DND-41 (cell line): Measurements from ENCODE around the gene RTF1.

Experiments used
- ATAC-seq: fragments of 200-7000 bp; cut with Tn5 transposase; 3 replicates; pipeline ENCODE4 v1.9.1; 2021; ENCODE audit warnings: low read depth; ENCODE audit not compliant: insufficient read depth
- DNase-seq: peaks from one replicate; pipeline ENCODE4 v3.0.0-alpha.2; 2020
- H2AFZ ChIP-seq: 2 replicates; pipeline ENCODE4 v1.6.0; 2012; ENCODE audit warnings: low read depth, low read length
- H3K27ac ChIP-seq: 2 replicates; pipeline ENCODE4 v1.5.1; 2012; ENCODE audit warnings: low read length, inconsistent platforms
- H3K27me3 ChIP-seq: fragments of 200-600 bp; sonication (generic); 2 replicates; pipeline ENCODE4 v1.6.0; 2012; ENCODE audit warnings: low read length, mild to moderate bottlenecking, inconsistent platforms; ENCODE audit not compliant: insufficient read depth, poor library complexity
- H3K36me3 ChIP-seq: 2 replicates; pipeline ENCODE4 v1.5.1; 2012; ENCODE audit warnings: low read length, inconsistent platforms; ENCODE audit not compliant: insufficient read depth
- H3K4me1 ChIP-seq: 2 replicates; pipeline ENCODE4 v1.5.1; 2012; ENCODE audit warnings: mild to moderate bottlenecking, low read length; ENCODE audit not compliant: insufficient read depth
- H3K4me2 ChIP-seq: 2 replicates; pipeline ENCODE4 v1.6.0; 2012; ENCODE audit warnings: mild to moderate bottlenecking, moderate library complexity, low read length, inconsistent platforms; ENCODE audit not compliant: insufficient read depth
- H3K4me3 ChIP-seq, 2 experiments: fragments of 200-600 bp in 1 of 2; shearing (Covaris generic) in 1 of 2; 2 replicates each; pipeline ENCODE4 v1.5.1; 2012 to 2016; ENCODE audit warnings: inconsistent platforms in 2 of 2, low read length in 2 of 2, mild to moderate bottlenecking in 2 of 2, low read depth in 1 of 2, moderate library complexity in 1 of 2
- H3K79me2 ChIP-seq: 2 replicates; pipeline ENCODE4 v1.6.0; 2012; ENCODE audit warnings: low read length, inconsistent platforms; ENCODE audit not compliant: insufficient read depth
- H3K9ac ChIP-seq: 2 replicates; pipeline ENCODE4 v1.6.0; 2012; ENCODE audit warnings: low read depth, mild to moderate bottlenecking, inconsistent platforms, low read length, moderate library complexity
- H3K9me3 ChIP-seq: 2 replicates; pipeline ENCODE4 v1.5.1; 2012; ENCODE audit warnings: low read length, moderate library complexity, mild to moderate bottlenecking, inconsistent platforms; ENCODE audit not compliant: insufficient read depth, severe bottlenecking
- H4K20me1 ChIP-seq: 2 replicates; pipeline ENCODE4 v1.6.0; 2012; ENCODE audit warnings: low read length; ENCODE audit not compliant: insufficient read depth
- CTCF ChIP-seq: IDR thresholded peaks from 2 replicates; pipeline ENCODE4 v1.5.1; 2012; ENCODE audit warnings: borderline replicate concordance, low read length, moderate library complexity, mild to moderate bottlenecking; ENCODE audit not compliant: poor library complexity, severe bottlenecking; ENCODE audit errors: extremely low read depth
- EZH2 ChIP-seq: IDR thresholded peaks from 3 replicates; pipeline ENCODE4 v1.6.1; 2012; ENCODE audit warnings: borderline replicate concordance, low read depth, mild to moderate bottlenecking, moderate library complexity, low read length, inconsistent platforms; ENCODE audit not compliant: severe bottlenecking

RTF1 gene

GRCh38 chr15:41512940-41513505 lies 96.1 kb downstream of the RTF1 start:
- no peak overlapping the region for H3K4me2 ChIP-seq
- H3K9me3 ChIP-seq: no peaks in the 10 kb centered on the region
- peaks cover 12% of the 10 kb centered on the region; the same call in 1 of the 2 replicates for H3K36me3 ChIP-seq
- H3K27me3 ChIP-seq: no peaks in the 10 kb centered on the region
- no peak overlapping the region for H3K4me3 ChIP-seq
- no peak overlapping the region for H2AFZ ChIP-seq
- H3K4me1 ChIP-seq: no peaks in the 10 kb centered on the region
- DNase-seq: no peak
- no peak overlapping the region for H3K27ac ChIP-seq
- no peak overlapping the region for H3K9ac ChIP-seq
- no peak for TF ChIP-seq CTCF
- no peak for TF ChIP-seq EZH2
- H3K79me2 ChIP-seq: no peaks in the 10 kb centered on the region
- H4K20me1 ChIP-seq: no peaks in the 10 kb centered on the region
- ATAC-seq: no peak

- H2AFZ ChIP-seq: no peak within 1 kb of the TSS
- no peaks in the 10 kb centered on the region for H4K20me1 ChIP-seq
- ATAC-seq (no peak), DNase-seq (no peak)
- H3K79me2 ChIP-seq: no peaks in the 10 kb centered on the region
- H3K4me2 ChIP-seq: no peak within 1 kb of the TSS
- H3K27ac ChIP-seq: no peak within 1 kb of the TSS
- no peak within 1 kb of the TSS for H3K9ac ChIP-seq
- no peak within 1 kb of the TSS for H3K4me3 ChIP-seq
- H3K4me1 ChIP-seq: no peaks in the 10 kb centered on the region
- H3K27me3 ChIP-seq: no peaks in the 10 kb centered on the region
- peaks cover 13% of the 10 kb centered on the region; the same call in 1 of the 2 replicates for H3K36me3 ChIP-seq
- H3K9me3 ChIP-seq: no peaks in the 10 kb centered on the region
- TF ChIP-seq CTCF: no peak
- TF ChIP-seq EZH2: no peak
These were observed 96.8 kb downstream of the RTF1 start, which contains the start of gene LTK for GRCh38 chr15:41513506-41514227. LTK (minus strand) TSS chr15:41513827; CDS start chr15:41513709, 118 bp downstream.

- Histone ChIP-seq H3K9ac (no peak overlapping the region), H4K20me1 (no peaks in the 10 kb centered on the region), H2AFZ (no peak overlapping the region), H3K9me3 (no peaks in the 10 kb centered on the region), H3K4me3 (no peak overlapping the region), H3K36me3 (peaks cover 29% of the 10 kb centered on the region; the same call in 1 of the 2 replicates), H3K4me2 (no peak overlapping the region), H3K27ac (no peak overlapping the region), H3K27me3 (no peaks in the 10 kb centered on the region), H3K4me1 (no peaks in the 10 kb centered on the region), H3K79me2 (no peaks in the 10 kb centered on the region)
- DNase-seq (no peak), ATAC-seq (no peak)
- TF ChIP-seq EZH2 (no peak), CTCF (no peak)
These were observed 101.1 kb downstream of the RTF1 start for GRCh38 chr15:41517895-41518449.
